NCI-H82 (cell line): Measurements from ENCODE around the gene WFDC6.
"Not testable (repeated sequence)": the region's sequence is repeated elsewhere in the genome, so short reads cannot be mapped to it uniquely, and the experiment has no call there.

Experiments
- DNase-seq: peaks from one replicate; lab custom pipeline; 2025; lab: John Stamatoyannopoulos, UW

Gene WFDC6

DNA sequence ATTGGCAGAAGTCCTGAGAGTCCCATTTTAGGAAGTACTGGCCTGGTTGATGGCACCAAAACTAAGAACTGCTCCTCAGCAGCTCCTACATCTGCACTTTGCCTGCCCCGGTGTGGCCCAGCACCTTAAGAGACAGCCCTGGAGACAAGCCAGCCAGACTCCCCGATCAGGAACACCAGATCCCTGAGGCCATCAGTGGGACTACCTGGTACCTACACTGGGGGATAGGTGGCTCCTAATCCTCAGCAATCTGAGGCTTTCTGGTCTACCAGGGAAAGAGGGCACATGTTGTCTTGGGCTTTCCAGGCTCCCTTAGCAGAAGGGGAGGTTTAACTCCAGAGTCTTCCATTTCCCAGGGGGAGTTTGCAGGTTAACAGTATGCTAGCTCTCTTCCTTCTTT is at the start of gene WFDC6:
Gene WFDC6, minus strand, starts transcription at position 101 of the 400 bp plus-strand sequence. Its CDS starts 75 bp downstream, at position 26.
- no peak for DNase-seq

DNA sequence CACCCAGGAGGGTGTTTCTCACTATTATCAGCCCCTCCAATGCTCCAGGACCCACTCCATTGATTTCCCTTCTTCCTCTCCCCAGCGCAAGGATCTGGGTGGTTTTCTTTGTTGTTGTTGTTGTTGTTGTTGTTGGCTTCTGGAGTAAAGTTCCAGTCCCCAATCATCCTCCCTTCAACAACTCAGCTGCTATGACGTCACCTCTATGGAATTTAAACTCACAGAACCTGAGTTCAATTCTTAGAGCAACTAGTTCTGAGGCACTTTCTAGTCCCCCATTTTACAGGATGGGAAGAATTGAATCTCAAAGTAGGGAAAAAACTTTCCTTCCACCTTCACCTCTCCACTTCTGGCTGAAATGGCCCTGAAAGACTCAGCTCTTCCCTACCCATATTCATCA is 49.5 kb upstream of the WFDC6 start:
- no peak for DNase-seq

DNA sequence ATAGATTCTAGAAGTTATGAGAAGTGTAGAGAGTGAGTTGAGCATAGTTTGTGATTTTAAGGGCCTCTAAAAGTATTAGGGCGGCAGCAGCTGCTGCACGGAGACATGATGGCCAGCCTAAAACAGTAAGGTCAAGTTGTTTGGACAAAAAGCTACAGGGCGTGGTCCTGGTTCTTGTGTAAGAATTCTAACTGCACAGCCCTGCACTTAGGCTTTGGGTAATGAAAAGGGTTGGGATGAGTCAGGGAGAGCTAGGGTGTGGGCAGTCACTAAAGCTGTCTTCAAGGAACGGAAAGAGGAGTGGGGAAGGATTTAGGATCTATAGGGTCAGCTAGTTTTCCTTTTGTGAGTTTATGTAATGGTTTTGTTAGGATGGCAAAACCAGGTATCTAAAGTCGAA is 46.7 kb upstream of the WFDC6 start:
- DNase-seq: not testable (repeated sequence)

DNA sequence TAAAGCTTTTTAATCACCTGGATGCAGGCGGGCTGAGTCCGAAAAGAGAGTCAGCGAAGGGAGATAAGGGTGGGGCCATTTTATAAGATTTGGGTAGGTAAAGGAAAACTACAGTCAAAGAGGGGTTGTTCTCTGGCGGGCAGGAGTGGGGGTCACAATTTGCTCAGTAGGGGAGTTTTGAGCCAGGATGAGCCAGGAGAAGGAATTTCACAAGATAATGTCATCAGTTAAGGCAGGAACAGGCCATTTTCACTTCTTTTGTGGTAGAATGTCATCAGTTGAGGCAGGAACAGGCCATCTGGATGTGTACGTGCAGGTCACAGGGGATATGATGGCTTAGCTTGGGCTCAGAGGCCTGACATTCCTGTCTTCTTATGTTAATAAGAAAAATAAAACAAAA is 45.0 kb upstream of the WFDC6 start:
- not testable (repeated sequence) for DNase-seq

DNA sequence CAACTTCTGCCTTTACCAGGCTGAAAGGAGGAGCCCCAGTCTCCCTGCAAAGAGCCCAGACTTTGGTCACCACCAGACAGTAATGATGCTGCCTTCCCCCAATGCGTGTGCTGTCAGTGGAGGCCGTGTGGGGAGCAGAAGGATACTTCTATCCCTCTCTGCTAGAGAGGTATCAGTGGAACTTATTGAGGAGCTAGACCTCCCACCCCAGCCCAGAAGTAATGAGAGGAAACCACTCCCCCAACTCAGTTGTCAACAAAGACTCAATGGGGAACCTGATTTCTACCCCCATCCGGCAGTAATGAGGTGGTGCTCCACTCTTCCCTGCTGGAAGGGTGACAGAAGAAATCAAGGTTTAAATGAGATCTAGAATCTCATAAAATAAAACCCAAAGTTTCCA is 44.2 kb upstream of the WFDC6 start:
- no peak for DNase-seq

DNA sequence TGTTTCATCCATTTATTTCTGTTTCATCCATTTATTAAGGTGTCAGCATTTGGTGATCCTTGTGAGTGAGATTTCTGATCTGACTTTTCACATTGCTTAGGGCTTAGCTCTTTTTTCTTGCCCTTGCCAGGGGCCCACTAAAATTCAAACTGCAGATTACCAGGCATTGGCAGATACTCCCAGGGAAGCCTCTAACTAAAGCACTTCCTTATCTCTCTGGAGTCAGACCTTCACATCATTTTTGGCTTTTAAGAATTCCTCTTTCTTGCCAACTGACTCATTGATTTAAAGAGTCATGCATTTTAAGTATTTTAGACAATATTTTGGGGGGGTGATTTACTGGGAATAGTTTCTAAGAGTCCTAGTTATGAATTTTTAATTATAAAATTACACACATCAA is 42.4 kb upstream of the WFDC6 start:
- DNase-seq: no peak

DNA sequence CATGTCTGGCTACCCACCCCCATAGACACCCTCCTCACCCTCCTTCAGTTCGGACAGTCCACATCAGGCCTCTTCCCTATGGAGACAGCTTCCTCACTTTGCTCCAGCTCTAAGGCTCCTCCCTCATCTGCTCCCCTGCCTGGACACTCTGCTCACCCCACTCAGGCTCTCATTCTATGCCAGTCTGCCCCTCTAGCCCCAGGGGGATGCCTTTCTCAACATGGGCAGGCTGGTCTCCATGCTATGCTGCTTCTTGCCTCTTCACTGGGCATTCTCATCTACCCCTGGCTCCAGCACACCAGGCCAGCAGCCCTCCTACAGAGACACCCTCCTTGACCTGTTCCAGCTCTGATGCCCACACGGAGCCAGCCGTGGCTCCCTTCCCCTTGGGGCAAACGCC is 39.9 kb upstream of the WFDC6 start, which contains the start of gene WFDC8:
Gene WFDC8, minus strand, starts transcription at position 101 of the 400 bp plus-strand sequence. Its CDS starts 37 bp downstream, at position 64.
- no peak for DNase-seq

DNA sequence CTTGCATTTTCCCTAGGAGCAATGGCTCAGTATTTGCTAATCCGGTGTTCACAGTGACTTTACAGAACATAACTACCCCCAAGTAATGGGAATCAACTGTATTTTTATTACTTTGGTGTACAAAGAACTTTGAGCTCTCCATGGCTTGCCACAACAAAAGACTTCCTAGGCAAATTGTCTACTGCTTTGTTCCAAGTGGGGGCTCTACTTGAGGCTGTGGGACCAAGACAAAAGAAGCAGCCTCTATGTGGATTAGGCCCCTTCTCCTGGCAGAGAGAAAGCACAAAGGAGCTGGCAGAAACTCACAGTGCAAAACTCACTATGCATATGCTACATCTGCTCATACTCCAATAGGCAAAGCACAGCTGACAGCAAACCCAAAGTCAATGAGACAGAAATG is 38.9 kb upstream of the WFDC6 start:
- no peak for DNase-seq

DNA sequence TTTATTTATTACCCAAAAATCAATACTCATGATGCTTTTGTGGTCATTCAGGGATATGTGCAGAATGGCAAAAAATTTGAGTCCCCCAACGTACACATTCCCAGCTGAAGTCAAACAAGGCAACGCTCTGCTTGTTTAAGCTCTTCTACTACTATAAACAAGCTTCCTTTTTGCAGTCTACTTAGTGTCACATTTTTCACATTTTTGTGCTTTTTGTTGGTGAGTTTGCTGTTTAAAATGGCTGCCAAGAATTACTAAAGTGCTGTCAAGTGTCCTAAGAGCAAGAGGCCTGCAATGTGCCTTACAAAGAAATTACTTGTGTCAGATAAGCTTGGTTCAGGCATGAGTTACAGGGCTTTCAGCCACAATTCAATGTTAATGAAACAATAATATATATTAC is 37.7 kb upstream of the WFDC6 start:
- no peak for DNase-seq

DNA sequence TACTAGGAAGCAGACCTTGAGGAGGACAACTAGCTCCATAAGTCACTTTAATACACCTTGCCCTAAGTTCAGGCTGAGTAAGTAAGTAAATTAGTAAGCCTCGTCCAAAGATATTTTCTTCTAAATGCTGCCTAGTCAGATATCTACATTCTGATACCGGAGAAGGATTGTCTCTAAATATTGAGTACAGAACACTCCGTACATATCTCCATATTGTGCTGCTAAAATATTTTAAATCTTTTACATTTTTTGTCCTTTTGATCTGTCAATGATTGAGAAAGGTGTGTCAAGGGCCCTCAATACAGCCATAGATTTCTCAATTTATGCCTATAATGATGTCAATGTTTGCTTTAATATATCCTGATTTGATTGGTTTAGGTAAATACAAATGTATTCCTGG is 36.6 kb upstream of the WFDC6 start:
- DNase-seq: no peak

DNA sequence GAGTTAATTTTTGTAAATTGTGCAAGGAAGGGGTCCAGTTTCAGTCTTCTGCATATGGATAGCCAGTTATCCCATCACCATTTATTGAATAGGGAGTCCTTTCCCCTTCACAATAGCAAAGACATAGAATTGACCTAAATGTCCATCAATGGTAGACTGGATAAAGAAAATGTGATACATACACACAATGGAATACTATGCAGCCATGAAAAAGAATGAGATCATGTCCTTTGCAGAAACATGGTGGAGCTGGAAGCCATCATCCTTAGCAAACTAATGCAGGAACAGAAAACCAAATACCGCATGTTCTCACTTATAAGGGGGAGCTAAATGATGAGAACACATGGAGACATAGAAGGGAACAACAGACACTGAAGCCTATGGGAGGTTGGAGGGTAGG is 30.4 kb upstream of the WFDC6 start:
- not testable (repeated sequence) for DNase-seq

DNA sequence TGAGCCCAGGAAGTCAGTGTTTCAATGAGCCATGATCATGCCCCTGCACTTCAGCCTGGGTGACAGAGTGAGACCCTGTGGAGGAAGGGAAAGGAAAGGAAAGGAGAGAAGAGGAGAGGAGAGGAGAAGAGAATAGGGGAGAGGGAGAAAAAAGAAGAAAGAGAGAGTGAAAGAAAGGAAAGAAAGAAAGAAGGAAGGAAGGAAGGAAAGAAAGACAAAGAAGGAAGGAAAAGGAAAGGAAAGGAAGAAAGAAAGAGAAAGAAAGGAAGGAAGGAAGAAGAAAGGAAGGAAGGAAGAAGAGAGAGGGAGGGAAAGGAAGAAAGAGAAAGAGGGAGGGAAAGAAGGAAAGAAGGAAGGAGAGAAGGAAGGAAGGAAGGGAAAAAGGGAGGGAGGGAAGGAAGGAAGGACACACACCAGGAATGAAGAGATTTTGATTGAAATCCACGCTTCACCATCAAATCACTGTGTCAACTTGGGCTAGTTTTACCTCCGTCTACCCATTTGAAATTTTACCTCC is 25.5 kb upstream of the WFDC6 start:
- DNase-seq: no peak

DNA sequence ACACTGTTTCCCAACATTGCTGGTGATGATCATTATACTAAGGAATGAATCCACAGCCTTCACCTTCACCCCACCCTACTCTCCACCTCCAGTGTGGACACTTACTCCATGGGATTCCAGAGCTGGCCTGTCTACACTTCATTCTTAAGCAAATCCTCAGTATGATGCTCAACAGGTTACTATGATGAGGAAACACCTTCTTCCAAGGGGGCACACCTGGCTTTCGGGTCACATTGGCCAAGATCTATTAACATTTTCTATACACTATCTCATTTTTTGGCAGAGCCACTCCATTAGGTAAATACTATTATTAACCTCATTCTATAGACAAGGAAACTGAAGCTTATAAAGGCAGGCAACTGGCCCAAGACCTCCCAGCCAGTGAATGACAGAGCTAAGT is 15.9 kb upstream of the WFDC6 start:
- no peak for DNase-seq

DNA sequence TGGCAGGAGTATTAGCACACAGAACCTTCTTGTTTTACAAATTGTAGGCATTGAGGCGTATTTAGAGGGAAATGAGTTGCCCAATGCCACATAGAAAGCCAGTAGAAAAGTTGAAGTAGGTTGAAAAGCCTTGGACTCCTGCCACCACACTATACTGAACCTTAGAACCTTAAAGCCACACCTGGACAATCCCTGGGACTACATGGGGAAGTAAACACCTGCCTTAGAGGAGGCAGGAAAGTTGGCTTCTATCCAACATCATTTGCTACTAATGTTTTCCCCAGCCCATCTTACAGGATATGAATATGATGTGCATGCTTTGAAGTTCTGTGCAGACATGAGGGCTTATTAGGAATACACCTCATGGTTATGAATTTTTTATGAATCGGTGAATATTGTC is 13.2 kb upstream of the WFDC6 start:
- DNase-seq: no peak

DNA sequence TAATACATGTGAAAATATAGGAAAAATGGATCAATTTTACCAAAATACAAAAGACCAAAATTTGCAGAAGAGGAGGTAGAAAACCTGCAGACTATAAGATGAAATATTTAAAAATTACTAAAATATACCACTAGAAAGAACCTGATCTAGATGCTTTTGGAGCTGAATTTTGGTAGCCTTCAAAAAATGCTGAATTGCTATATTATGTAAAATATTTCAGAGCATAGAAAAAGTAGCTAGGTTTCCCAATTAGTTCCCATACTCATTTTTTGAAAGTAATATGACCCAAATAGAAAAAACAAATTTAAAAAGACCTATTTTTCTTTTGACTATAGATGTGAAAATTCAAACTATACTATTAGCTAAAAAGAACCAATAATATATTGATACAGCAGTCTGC is 11.5 kb upstream of the WFDC6 start:
- DNase-seq: no peak

DNA sequence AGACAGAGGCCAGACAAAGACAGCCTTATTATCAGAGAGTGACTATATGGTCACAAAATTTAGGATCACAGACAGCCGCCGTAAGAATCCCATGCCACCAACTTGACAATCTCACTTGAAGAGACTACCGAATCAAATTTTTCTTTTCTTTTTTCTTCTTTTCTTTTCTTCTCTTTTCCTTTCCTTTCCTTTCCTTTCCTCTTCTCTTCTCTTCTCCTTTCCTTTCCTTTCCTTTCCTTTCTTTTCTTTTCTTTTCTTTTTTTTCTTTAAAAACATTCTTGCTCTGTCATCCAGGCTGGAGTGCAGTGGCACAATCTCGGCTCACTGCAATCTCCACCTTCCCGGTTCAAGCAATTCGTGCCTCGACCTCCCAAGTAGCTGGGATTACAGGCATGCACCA is 9.1 kb upstream of the WFDC6 start:
- DNase-seq: no peak

DNA sequence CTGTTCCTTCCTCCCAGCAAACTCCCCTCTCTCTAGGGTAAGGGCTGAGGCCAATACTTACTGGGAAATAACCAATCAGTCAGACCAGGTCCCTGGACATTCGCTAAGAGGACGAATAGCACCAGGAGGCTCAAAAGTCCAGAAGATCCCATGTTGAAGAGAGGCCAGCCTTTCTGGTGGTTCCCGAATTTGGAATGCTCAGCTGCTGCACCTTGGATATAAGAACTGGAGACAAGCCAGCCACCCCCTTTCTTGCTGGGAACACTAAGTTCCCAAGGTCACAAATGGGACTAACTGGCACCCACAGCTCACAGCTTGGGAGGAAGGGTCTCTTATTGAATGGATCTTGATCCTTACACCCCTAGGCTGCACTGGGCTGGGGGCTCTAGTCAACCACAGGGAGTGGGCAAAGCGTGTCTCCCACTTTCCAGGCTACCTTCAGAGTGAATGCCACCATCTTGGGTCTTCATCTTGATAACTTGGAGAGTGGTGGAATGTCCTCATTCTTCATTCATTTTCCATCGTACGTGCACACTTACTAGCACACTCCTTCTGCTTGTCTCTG is 8.0 kb upstream of the WFDC6 start, which contains the start of gene EPPIN:
Gene EPPIN, minus strand, starts transcription at position 196 of the 565 bp plus-strand sequence. Its CDS starts 44 bp downstream, at position 152.
- DNase-seq: no peak

DNA sequence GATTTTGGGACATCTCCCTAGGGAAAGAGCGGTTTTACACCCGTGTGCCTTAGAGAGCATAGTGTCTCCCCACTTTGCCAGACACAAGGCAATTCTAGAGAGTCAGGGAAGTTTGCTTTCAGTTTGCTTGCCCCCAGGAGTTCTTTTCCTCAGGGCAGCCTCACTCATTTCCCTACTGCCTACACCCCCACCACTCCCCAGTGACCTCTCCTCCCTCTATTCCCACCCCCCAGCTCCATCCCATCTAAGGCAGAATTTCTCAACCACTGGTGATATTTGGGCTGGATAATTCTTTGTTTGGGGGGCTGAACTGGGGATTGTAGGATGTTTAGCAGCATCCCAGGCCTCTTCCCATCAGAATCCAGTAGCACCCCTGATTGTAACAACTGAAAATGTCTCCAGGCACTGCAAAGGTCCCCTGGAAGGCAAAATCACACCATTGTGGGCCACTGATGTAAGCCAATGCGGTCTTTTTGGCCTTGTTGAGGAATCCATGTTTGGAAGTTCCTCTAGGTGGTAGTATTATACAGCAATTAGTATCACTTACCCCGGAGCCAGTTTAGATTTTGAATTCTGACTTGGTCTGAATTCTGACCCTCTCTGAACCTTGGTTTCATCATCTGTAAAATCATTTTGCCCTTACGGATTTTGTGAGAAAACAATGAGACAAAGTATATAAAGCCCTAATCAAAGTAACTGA is 6.6 kb upstream of the WFDC6 start:
- peak; percentile 67 for DNase-seq

DNA sequence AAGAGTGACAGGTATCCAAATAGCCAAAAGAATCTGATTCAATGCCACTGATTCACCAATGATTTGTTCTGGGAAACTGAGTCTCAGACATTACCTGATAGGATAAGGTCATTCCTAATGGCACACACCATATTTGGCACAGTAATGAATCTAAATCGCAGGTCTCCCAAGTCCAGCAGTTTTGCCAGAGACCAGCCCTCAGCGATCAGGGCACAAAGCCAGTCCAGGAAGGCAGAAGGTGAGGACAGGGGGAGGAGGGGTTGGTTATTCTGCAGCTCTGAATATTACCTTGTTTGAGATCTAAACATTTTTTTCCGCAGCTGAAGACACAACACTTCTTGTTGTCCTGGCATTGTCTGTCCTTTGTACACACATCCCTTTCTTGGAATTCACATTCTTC is 6.1 kb upstream of the WFDC6 start:
- no peak for DNase-seq

DNA sequence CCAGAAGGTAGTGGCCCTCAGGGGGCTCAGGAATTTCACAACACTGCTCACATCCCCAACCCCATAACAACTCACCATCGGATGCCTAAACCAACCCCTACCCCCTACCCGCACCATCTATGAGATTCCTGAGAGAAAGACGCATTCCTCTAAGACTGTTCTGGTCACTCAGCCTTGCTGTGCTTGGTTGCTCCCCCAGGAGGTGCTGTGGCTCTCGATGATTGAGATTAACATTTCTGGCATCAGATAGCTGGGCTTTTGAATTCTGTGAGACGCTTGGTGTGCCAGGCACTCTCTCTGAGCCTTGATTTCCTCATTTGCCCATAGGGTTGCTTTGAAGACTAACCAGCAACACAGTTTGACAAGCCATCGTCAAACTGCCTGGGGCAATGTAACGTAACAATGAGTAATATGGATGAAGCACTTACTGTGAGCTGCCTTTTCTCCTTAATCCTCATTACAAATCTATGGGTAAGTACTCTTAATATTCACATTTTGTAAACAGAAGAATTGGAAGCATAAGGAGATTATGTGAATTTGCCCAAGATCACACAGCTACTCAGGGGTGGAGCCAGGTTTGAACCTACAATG is 978 bp downstream of the WFDC6 start:
- DNase-seq: peak; percentile 41

DNA sequence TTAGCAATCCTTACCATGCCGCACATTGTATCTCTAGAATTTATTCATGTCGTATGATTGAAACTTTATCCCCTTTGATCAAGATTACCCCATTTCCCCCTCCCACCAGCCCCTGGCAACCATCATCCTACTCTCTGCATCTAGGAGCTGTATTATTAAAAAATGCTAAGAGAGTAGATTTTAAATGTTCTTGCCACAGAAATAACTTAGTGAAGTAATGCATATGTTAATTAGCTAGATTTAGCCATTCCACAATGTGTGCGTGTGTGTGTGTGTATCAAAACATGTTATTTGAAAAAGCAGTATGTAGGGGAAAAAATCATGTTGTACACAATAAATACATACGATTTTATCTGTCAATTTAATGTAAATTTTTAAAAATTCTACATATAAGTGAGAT is 12.0 kb downstream of the WFDC6 start:
- DNase-seq: no peak

DNA sequence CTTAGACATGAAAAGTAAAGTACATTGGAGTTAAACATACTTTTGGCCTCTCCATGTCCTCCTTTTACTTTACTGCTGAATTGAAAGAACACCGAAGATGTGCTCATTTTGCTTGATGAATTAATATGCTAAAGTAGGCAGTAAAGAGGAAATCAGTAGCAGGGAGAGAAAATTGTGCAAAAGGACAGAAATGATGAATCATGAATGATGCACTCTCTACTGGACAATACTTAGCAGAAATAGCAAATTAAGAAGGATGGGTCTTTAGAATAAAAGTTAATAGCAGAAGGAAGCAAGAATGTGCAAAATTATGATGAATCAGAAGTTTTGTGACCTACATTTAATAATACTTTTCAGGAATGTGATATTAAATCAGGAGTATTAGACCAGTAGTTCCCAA is 15.5 kb downstream of the WFDC6 start:
- DNase-seq: no peak

DNA sequence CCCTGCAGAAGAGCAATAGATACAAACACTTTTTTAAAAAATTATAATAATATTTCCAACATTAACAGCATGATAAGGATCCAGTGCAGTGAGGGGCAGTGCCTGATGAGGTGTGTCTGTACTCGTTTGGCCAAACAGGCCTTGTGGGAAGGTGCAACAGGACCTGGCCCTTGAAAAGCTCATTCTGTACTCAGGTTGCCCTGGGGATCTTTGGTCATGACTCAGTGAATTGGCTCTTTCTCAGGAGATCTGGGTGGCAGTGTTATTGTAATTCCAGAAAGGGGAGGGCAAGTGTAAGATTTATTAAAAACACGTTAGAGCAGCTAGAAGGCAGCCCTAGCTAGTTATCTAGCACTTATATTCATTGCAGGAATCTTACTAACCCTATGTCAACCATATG is 21.0 kb downstream of the WFDC6 start:
- DNase-seq: no peak
